ENCODE results near the gene L1TD1.
"Not testable (repeated sequence)": the region's sequence is repeated elsewhere in the genome, so short reads cannot be mapped to it uniquely, and the experiment has no call there.

Gene L1TD1

GRCh38 chr1:62194651-62195544 lies at the start of gene L1TD1:
L1TD1 (plus strand) TSS chr1:62194849; CDS start chr1:62206629, 11,780 bp downstream.
- no peak for DNase-seq (ENCODE audit: low read depth)
- TF ChIP-seq CTCF (conservative IDR thresholded peaks at IDR 0.05; ENCODE audit: low read length): no peak
- no peak within 1 kb of the TSS for H3K4me3 ChIP-seq (ENCODE audit: low read length)

DNA sequence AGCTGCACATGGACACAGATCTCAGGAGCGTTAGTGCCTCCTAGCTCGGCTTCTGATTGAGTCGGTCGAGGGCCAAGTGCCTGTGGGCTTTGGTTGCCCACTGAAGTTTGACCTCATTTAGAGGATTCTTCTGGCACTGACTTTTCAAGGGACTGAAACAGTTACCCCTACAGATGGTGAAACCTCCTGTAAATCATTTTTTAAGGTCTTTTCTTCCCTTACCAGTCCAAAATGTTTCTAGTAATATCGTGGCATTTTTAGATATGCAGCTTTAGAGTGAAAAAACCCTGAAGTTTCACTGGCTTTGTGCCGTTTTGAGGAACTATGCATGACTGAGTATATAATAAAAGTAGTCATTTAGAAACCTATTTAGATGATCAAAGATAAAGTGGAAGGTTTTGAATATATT lies 34.7 kb upstream of the L1TD1 start:
- no peak for DNase-seq (ENCODE audit: low read depth)

GRCh38 chr1:62161711-62162110 lies 32.9 kb upstream of the L1TD1 start:
- H3K4me3 ChIP-seq (ENCODE audit: low read length): no peak overlapping the region
- DNase-seq (ENCODE audit: low read depth): no peak
- TF ChIP-seq CTCF (conservative IDR thresholded peaks at IDR 0.05; ENCODE audit: low read length): no peak

More for the DNA sequence above, 34.7 kb upstream of the L1TD1 start:
- no peak for TF ChIP-seq CTCF (conservative IDR thresholded peaks at IDR 0.05; ENCODE audit: low read length)
- no peak overlapping the region for H3K4me3 ChIP-seq (ENCODE audit: low read length)

DNA sequence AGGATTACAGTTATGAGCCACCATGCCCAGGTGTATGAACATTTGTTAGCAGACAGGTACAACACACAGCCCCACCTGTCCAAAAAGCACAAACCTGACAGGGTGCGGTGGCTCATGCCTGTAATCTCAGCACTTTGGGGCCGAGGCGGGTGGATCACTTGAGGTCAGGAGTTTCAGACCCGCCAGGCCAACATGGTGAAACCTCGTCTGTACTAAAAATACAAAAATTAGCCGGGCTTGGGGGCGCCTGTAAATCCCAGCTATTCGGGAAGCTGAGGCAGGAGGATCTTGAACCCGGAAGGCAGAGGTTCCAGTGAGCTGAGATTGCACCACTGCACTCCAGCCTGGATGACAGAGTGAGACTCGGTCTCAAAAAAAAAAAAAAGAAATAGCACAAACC lies 24.3 kb upstream of the L1TD1 start:
- not testable (repeated sequence) for DNase-seq (ENCODE audit: low read depth); H3K4me3 ChIP-seq (ENCODE audit: low read length)

- H3K4me3 ChIP-seq (ENCODE audit: low read length): no peak overlapping the region
- peak; percentile 91 for TF ChIP-seq CTCF (conservative IDR thresholded peaks at IDR 0.05; ENCODE audit: low read length)
- DNase-seq (ENCODE audit: low read depth): peak; percentile 43
Observed at GRCh38 chr1:62175568-62176179, 19.0 kb upstream of the L1TD1 start.

- H3K4me3 ChIP-seq (ENCODE audit: low read length): no peak overlapping the region
- no peak for TF ChIP-seq CTCF (conservative IDR thresholded peaks at IDR 0.05; ENCODE audit: low read length)
- DNase-seq (ENCODE audit: low read depth): no peak
Observed at GRCh38 chr1:62176597-62177312, 17.9 kb upstream of the L1TD1 start.

GRCh38 chr1:62177621-62178020 lies 17.0 kb upstream of the L1TD1 start:
- H3K4me3 ChIP-seq (ENCODE audit: low read length): no peak overlapping the region
- no peak for DNase-seq (ENCODE audit: low read depth)
- TF ChIP-seq CTCF (conservative IDR thresholded peaks at IDR 0.05; ENCODE audit: low read length): no peak

All from AG10803 (cell line).